NK-92 treated with Interleukin-12 subunit alpha and Interleukin-12 subunit beta, amount 100 ng/mL, for 24 hours (cell line): Measurements from ENCODE around the gene HPSE2.

ENCODE experiments used
- DNase-seq: peaks from one replicate; lab custom pipeline; 2025; lab: John Stamatoyannopoulos, UW

Gene HPSE2

DNA sequence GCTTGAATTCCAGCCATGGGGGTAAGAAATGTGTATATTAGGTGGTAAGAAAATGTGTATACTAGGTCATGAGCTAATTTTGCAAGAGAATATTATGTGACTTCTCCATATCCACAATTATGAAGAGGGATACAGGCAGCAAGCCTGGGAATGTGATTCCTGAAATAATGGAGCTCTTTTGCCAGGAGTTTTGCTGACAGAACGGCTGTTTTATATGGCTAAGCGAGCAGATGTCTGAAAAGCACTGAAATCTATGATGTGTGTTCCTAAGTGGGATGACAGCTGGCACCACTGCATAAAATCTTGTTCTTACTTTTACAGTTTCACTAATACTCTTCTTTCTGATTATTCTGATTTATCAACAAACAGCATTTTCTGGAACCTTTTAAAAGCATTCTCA, 402.9 kb downstream of the HPSE2 start:
- DNase-seq: no peak

DNA sequence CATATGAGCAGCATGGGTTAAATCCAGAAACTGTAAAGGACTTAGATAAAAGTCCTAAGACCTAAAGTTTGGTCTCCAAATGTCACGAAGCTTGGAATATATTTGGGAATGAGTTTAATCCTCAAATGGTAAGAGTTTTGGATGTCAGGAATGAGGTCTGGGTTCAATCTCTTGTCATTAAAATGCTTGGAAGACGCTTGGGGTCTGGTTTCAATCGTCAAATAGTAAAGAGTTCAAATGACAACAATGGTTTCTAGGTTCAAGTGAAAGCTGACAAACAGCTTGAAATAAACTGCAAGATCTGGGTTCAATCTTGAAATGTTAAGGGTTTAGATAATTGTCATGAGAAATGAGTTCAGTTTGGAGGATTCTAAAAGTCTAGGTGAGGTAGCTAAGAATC, 403.5 kb downstream of the HPSE2 start:
- no peak for DNase-seq

- DNase-seq: no peak
These were observed 404.3 kb downstream of the HPSE2 start for GRCh38 chr10:98831391-98831790.

GRCh38 chr10:98825741-98826140, 409.9 kb downstream of the HPSE2 start:
- DNase-seq: no peak

DNA sequence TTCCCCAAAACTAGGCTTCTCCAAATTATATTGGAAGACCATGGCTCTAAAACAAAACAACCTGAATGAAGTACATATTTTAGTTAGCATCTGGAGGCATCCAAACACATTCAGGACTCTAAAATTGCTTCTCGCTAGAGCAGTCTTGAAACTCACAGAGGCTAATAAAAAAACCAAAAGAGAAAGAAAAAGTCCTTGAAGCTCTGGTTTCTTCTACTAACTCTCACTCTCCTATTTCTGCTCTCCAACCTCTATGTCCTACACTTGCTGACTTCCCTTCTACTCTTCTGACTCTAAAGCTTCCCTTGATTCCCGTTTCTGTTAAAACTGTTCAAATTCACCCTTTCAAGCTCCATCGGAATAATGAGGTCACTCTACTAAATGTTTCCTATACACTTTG, 418.3 kb downstream of the HPSE2 start:
- DNase-seq: no peak

- no peak for DNase-seq
These were observed 420.4 kb downstream of the HPSE2 start for GRCh38 chr10:98815039-98815885.

- no peak for DNase-seq
These were observed 421.2 kb downstream of the HPSE2 start for GRCh38 chr10:98814470-98814869.

- no peak for DNase-seq
These were observed 427.3 kb downstream of the HPSE2 start for GRCh38 chr10:98808282-98808892.

DNA sequence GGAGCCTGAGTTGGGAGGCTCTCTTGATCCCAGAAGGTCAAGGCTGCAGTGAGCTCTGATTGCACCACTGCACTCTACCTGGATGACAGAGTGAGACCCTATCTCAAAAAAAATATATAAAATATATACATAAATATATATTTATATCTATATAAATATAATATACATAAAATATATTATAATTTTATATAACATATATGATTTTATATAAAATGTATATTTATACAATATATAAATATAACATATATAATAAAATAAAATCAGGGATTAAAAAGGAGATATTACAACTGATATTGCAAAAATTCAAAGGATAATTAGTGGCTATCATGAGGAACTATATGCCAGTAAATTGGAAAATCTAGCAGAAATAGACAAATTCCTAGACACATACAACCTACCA, 435.4 kb downstream of the HPSE2 start:
- no peak for DNase-seq

GRCh38 chr10:98795467-98795866, 440.2 kb downstream of the HPSE2 start:
- no peak for DNase-seq

DNA sequence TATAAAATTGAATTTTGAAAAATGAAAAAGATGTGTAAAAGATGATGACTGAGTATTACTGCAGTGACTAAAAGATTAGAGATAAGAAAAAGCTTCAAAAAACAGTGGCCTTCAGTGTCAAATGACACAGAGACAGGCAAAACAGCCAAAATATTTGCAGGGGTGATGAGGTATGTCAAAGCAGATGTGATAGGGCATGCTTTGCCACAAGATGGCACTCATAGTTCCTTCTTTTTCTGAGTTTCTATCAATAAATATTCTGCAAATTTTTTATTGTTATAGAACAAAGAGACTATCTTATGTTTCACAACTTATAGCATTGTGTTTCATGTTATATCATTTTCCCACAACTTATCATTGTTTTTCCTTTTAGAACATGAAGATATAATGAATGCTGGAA, 444.8 kb downstream of the HPSE2 start:
- DNase-seq: no peak

- no peak for DNase-seq
These were observed 457.3 kb downstream of the HPSE2 start for GRCh38 chr10:98778277-98778759.

DNA sequence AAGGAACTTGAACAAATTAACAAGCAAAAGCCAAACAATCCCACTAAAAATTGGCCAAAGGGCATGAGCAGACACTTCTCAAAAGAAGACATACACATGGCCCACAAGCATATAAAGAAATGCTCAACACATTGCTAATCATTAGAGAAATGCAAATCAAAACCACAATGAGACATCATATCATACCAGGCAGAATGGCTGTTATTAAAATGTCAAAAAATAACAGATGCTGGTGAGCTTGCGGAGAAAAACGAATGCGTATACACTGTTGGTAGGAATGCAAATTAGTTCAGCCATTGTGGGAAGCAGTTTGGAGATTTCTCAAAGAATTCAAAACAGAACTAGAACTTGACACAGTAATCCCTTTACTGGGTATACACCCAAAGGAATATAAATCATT, 477.2 kb downstream of the HPSE2 start:
- no peak for DNase-seq

GRCh38 chr10:98748298-98748697, 487.4 kb downstream of the HPSE2 start:
- no peak for DNase-seq

DNA sequence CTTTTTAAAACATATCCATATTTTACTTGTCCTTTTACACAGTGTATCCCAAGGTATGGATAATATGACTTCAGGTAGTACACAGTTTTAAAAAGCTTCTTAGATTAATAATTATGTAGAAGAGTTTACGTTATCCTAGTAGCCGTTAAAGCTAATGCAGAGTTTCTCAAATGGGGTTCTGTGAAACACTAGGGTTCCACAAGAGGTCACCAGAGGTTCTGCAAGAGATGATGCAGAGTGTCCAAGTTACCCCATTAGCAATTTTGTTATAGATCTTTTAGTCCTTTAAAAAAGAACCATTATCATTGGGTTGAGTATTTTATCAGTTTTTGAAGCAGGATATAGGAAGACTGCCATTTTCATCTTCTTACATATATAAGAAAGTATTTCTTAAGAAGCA, 490.0 kb downstream of the HPSE2 start:
- DNase-seq: no peak

- no peak for DNase-seq
These were observed 515.1 kb downstream of the HPSE2 start for GRCh38 chr10:98720551-98720950.

DNA sequence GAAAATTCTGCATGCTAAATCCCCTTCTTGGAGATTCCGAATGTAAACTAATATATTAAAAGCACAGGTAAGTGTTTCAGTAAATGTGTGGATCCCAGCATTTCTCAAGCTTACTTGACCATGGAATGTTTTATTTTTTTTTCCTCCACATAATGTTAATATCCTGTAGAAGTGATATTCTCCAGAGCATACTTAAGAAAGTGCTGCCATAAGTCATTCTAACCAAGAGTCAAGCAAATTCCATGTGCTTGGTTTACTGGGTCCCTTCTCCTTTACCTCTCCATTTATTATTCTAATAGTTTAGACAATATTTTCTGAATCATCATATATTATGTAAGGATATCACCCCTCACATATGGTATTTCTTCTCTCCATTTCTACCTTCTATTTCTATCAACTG, 522.1 kb downstream of the HPSE2 start:
- no peak for DNase-seq

- DNase-seq: no peak
These were observed 539.1 kb downstream of the HPSE2 start for GRCh38 chr10:98696516-98696915.

GRCh38 chr10:98694883-98695282, 540.8 kb downstream of the HPSE2 start:
- DNase-seq: no peak

DNA sequence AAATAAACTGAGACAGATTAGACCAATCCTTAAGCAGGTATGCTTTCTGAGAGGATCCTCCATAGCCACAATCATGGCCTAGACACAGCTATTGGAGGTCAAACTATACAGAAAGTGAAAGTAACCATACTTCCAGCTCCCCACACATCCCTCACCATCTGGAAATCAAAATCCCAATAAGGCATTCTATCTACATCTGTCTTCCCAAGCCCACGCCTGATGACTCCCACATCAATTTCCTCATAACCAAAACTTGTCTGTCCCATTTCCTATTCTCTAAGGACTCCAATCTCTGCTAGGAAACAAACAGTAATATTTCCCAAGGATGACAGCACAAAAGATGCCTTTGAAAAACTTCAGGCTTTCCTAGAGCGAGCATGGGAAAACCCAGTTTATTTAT, 541.6 kb downstream of the HPSE2 start:
- no peak for DNase-seq

DNA sequence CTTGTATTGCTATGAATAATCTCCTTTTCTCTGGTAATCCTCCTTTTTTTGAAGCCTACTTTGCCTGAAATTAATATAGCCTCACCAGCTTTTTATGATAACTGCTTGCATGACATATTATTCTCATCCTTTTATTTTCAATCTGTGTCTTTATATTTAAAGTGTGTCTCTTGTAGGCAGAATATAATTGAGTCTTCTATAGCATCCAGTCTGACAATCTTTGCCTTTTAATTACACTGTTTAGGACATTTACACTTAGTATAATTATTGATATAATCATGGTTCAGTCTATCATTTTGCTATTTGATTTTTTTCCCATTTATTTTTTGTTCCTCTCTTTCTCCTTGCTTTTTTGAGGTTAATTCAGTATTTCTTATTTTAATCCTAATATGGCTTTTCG, 548.0 kb downstream of the HPSE2 start:
- DNase-seq: no peak

GRCh38 chr10:98684019-98684899, 551.4 kb downstream of the HPSE2 start:
- no peak for DNase-seq

DNA sequence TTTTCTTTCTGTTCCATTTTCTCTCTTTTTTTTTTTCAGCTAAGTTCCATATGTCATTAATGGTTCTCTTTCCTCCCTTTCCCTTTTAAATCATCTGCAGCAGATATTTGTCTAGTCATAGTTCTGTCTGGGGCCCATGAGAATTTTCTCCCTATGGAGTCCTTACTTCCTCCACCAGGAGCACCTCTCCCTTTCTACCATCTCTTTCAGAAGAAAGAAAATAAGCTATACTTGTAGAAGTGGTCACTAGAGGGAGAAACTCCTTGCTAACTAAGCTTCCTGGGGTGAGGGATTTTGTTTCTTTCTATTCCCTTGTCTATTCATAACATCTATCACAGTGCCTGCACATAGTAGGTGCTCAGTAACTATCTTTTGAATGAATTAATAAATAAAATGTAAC, 558.8 kb downstream of the HPSE2 start:
- DNase-seq: no peak
